Measurements from ENCODE around the gene SH2D4B.
"Not testable (repeated sequence)": the region's sequence is repeated elsewhere in the genome, so short reads cannot be mapped to it uniquely, and the experiment has no call there.

SH2D4B gene

DNA sequence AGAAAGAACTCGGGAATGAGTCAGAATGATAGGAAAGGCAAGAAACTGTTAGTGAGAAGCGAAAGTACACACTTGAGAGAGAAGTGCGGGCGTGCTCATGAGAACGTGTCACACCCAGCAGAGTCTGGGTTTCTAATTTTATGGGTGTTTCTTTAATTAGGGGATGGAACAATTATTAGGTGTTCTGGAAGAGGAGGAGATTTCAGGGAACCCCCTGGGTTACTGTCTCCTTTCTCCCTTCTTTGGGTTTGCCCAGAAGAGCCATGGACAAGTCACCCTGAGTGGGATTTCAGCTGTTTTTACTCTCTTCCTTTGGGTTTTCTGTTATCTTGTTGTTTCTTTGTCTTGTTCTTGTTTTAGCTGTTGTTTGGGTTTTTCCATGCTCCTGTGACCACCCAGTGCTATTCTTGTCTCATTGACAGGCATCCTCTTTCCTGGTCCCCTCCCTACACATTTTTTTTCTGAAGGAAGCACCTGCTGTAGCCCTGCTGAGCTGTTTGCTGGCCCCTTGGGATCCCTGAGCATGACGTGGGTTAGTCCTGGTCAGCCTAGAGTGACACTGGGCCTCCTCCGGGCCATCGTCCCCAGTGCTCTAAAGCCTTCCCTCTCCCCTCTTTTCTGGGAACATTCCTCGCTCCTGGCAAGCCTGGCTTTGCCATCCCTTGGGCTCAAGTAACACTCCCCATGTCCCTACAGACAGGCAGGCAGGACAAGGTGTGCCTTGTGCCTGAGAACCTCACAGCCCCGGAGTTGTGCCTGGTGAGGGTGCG, 3.5 kb downstream of the SH2D4B start:
- FAIRE-seq (no peak), DNase-seq (ENCODE audit: insufficient read length) (no peak)
- TF ChIP-seq POLR2AphosphoS5 (IDR thresholded peaks at IDR 0.05; ENCODE audit: low read depth, low read length) (no peak), TAF1 (IDR thresholded peaks at IDR 0.05; ENCODE audit: borderline replicate concordance, low read depth, low read length) (no peak), POLR2A (IDR thresholded peaks at IDR 0.05; ENCODE audit: low read depth, low read length) (no peak)

DNA sequence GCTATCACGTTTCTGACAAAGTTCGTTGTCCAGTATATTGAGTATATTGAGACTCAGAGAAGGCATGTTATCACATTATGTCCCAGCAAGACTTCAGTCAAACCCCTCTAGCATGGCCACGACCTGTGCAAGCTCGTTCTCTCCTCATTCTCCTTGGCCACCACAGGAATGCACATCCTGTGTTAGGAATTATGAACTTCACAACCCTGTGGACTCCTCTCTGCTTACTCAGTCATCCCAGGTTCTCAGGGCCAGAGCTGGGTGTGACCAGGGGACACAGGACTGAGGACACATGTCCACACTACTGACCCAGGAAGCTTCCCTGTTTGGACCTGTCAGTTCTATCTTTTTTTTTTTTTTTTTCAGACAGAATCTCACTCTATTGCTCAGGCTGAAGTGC, 4.4 kb downstream of the SH2D4B start:
- TF ChIP-seq POLR2A (IDR thresholded peaks at IDR 0.05; ENCODE audit: low read depth, low read length) (no peak), TAF1 (IDR thresholded peaks at IDR 0.05; ENCODE audit: borderline replicate concordance, low read depth, low read length) (no peak), POLR2AphosphoS5 (IDR thresholded peaks at IDR 0.05; ENCODE audit: low read depth, low read length) (no peak)
- DNase-seq (ENCODE audit: insufficient read length), result no peak
- FAIRE-seq, result peak; percentile 82

DNA sequence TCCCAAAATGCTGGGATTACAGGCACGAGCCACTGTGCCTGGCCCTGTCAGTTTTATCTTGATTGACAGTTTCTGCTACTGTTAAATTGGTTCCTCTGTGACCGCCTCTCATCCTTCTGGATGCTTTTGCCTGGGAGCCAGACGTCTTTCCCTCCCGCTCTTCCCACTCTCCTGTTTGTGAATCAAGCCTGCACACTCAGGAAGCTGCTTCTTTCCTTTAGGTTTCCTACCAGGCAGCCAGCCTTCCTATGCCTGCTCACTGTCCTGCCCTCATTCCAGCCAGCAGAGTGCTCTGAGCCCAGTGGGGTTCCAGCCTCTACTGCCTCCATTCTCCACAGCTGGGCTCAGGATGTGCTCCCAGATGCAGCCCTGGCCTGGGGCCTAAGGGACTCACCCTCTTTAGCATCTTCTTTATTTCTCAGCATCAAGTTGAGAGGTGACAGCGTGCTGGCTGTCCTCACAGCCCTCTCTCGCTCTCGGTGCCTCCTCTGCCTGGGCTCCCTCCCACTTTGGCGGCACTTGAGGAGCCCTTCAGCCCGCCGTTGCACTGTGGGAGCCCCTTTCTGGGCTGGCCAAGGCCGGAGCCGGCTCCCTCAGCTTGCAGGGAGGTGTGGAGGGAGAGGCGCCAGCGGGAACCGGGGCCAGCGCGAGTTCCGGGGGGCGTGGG, 5.1 kb downstream of the SH2D4B start:
- DNase-seq (ENCODE audit: insufficient read length) (no peak), FAIRE-seq (no peak)
- no peak for TF ChIP-seq POLR2A (IDR thresholded peaks at IDR 0.05; ENCODE audit: low read depth, low read length)
- TF ChIP-seq POLR2AphosphoS5 (IDR thresholded peaks at IDR 0.05; ENCODE audit: low read depth, low read length), result no peak
- no peak for TF ChIP-seq TAF1 (IDR thresholded peaks at IDR 0.05; ENCODE audit: borderline replicate concordance, low read depth, low read length)

DNA sequence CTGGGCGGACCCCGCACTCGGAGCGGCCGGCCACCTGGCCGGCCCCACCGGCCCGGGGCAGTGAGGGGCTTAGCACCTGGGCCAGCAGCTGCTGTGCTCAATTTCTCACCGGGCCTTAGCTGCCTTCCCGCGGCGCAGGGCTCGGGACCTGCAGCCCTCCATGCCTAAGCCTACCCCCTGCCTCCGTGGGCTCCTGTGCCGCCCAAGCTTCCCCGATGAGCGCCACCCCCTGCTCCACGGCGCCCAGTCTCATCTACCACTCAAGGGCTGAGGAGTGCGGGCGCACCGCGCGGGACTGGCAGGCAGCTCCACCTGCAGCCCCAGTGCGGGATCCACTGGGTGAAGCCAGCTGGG, 5.6 kb downstream of the SH2D4B start:
- DNase-seq (ENCODE audit: insufficient read length); FAIRE-seq: not testable (repeated sequence)

DNA sequence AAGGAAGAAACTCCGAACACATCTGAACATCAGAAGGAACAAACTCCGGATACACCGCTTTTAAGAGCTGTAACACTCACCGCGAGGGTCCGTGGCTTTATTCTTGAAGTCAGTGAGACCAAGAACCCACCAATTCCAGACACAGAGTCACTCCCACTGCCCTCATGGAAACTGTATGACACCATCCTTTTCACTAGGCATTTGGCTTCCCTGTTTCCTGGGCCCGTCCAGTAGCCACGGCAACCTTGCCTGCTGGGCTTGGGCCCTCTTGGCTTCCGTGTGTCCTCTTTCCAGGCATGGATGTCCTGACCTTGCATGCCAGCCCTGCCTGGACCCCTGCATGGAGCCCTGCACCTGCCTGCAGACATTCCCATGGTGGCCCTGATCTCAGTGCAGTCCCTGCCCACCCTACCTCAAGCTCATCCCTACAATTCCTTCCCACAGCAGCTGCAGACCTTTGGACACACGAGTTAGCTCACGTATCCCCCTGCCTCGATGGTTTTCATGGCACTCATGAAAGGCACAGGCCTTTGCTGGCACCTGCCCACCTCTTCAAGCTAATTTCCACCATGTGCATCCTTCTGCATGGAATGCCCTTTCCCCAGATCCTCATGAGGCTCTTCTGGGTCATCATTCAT, 6.7 kb downstream of the SH2D4B start:
- no peak for FAIRE-seq
- no peak for TF ChIP-seq TAF1 (IDR thresholded peaks at IDR 0.05; ENCODE audit: borderline replicate concordance, low read depth, low read length)
- TF ChIP-seq POLR2AphosphoS5 (IDR thresholded peaks at IDR 0.05; ENCODE audit: low read depth, low read length), result no peak
- no peak for TF ChIP-seq POLR2A (IDR thresholded peaks at IDR 0.05; ENCODE audit: low read depth, low read length)
- DNase-seq (ENCODE audit: insufficient read length), result no peak

DNA sequence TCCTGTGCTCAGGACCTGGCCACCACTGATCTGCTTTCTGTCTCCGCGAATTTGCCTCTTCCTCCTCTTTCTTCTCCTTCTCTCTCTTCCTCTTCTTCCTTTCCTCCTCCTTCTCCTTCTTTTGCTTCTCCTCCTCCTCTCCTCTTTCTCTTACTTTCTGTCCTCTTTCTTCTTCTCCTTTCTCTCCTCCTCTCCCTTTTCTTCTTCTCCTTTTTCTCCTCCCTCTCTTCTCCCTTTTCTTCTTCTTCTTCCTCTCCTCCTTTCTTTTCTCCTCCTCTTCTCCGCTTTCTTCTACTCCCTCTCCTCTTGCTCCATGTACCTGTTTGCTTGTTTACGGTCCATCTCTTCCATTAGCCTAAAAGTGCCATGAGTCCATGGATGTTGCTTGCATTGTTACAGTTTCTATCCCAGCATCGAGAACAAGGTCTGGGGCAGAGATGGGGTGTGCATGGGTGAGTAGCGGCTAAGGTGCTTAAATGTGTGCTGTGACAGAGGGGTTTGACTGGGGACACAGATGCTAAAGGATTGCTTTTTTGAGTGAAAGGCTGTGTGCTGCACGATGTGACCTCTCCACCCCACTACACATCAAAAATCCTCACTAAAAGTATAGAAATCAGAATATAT, 7.7 kb downstream of the SH2D4B start:
- TF ChIP-seq POLR2AphosphoS5 (IDR thresholded peaks at IDR 0.05; ENCODE audit: low read depth, low read length) (no peak), TAF1 (IDR thresholded peaks at IDR 0.05; ENCODE audit: borderline replicate concordance, low read depth, low read length) (no peak), POLR2A (IDR thresholded peaks at IDR 0.05; ENCODE audit: low read depth, low read length) (no peak)
- DNase-seq (ENCODE audit: insufficient read length), result no peak
- no peak for FAIRE-seq

DNA sequence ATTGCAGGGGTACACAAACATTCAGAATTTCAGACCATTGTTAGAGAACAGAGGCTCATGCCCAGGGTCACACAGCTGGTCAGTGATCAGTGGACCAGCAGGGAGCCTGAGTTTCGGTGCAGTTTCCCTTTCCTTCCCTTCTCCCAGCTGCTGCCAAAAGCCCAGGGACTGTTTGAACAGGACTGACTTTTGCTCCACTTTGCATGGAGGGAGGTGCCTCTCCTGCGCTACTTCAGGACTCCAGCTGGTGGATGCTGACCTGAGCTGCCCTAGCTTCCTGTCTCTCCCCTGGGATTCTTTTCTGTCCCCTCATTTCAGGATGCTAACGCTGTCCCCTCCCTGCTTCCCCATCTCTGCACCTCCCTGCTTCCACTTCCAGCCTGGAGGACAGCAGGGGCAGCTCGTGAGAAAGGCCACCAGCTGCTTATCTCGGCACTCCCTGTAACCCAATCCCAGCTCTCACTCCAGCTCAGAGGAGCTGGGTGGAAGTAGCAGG, 14.5 kb downstream of the SH2D4B start:
- TF ChIP-seq POLR2A (IDR thresholded peaks at IDR 0.05; ENCODE audit: low read depth, low read length) (no peak), TAF1 (IDR thresholded peaks at IDR 0.05; ENCODE audit: borderline replicate concordance, low read depth, low read length) (no peak), POLR2AphosphoS5 (IDR thresholded peaks at IDR 0.05; ENCODE audit: low read depth, low read length) (no peak)
- DNase-seq (ENCODE audit: insufficient read length), result no peak
- no peak for FAIRE-seq

DNA sequence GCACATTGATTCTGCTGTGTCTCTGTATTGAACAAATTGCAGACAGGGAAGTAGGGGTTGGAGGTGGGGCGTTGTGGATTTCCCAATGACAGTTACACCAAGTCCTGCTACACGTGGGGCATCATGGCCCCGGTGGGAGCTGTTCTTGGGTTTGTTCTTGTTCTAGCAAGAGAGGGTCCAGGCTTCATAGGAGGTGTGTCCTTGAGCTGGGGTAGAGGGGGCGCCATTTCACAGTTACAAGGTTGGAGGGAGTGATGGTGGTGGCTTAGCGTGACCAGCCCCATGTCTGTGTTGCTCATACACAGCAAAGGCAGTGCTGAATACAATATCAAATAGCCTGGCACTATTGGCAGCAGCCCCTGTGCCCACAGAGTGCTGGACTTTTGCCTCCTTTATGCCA, 15.7 kb downstream of the SH2D4B start:
- TF ChIP-seq POLR2AphosphoS5 (IDR thresholded peaks at IDR 0.05; ENCODE audit: low read depth, low read length) (no peak), POLR2A (IDR thresholded peaks at IDR 0.05; ENCODE audit: low read depth, low read length) (no peak), TAF1 (IDR thresholded peaks at IDR 0.05; ENCODE audit: borderline replicate concordance, low read depth, low read length) (no peak)
- FAIRE-seq (no peak), DNase-seq (ENCODE audit: insufficient read length) (no peak)

DNA sequence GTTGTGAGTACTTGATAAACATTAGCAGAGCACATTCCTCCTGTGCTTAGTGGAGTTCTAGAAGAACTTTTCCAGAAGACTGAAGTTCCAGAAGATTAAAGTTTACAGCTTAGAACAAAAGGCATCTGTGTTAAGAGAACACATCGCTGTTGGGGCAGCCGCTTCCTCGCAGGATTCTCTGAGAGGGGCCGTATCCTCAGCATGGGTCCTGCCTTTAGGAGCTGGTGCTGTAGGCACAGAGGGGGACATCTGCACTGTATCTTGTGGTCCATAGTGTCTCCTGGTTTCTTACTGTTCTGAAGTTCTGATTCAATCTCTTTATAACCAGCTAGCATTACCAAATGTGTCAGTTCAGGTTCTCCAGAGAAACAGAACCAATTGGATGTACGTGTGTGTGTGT, 16.3 kb downstream of the SH2D4B start:
- DNase-seq (ENCODE audit: insufficient read length) (no peak), FAIRE-seq (no peak)
- TF ChIP-seq POLR2A (IDR thresholded peaks at IDR 0.05; ENCODE audit: low read depth, low read length), result no peak
- no peak for TF ChIP-seq TAF1 (IDR thresholded peaks at IDR 0.05; ENCODE audit: borderline replicate concordance, low read depth, low read length)
- no peak for TF ChIP-seq POLR2AphosphoS5 (IDR thresholded peaks at IDR 0.05; ENCODE audit: low read depth, low read length)

DNA sequence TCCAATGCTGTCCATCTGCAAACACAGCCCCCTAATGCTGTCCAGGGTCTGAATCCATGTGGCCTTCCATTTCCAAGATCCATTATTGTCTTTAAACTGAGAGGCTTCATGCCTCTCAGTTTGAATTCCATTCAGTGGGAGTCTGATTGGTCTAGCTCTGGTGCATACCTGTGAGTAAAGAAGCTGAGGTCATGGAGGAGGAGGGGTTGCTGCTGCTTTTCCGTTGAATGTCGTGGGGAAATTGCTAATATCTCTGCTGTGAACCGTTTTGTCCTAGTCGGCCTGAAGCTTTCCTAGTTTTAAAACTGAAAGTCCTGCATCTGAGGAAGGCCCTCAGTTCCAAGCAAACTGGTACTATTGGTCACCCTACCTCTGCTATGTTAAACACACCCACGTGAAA, 17.7 kb downstream of the SH2D4B start:
- TF ChIP-seq POLR2A (IDR thresholded peaks at IDR 0.05; ENCODE audit: low read depth, low read length) (no peak), TAF1 (IDR thresholded peaks at IDR 0.05; ENCODE audit: borderline replicate concordance, low read depth, low read length) (no peak), POLR2AphosphoS5 (IDR thresholded peaks at IDR 0.05; ENCODE audit: low read depth, low read length) (no peak)
- DNase-seq (ENCODE audit: insufficient read length) (no peak), FAIRE-seq (no peak)

DNA sequence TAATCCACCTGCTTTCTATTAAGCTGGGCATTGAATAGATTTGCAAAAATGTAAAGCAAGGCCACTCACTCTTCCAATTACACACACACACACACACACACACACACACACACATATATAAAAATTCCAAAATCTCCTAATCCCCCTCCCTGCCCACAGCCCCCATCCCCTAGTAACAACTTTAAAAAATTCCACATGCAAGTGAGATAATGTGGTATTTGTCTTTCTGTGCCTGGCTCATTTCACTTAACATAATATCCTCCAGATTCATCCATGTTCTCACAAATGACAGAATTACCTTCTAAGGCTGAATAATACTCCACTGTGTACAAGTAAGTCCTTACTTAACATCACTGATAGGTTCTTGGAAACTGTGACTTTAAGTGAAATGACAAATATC, 24.2 kb downstream of the SH2D4B start:
- DNase-seq (ENCODE audit: insufficient read length), result no peak
- TF ChIP-seq POLR2AphosphoS5 (IDR thresholded peaks at IDR 0.05; ENCODE audit: low read depth, low read length), result no peak
- TF ChIP-seq TAF1 (IDR thresholded peaks at IDR 0.05; ENCODE audit: borderline replicate concordance, low read depth, low read length), result no peak
- no peak for TF ChIP-seq POLR2A (IDR thresholded peaks at IDR 0.05; ENCODE audit: low read depth, low read length)

More for the DNA sequence above, 24.2 kb downstream of the SH2D4B start:
- FAIRE-seq, result no peak
